ENCODE results near the gene PLXNA4. TPM values are rescaled to one million over a fixed set of nuclear protein-coding genes. Genes with fewer than 3 reads are reported as not detected.

The PLXNA4 gene
- total and polyA plus RNA-seq, 2 donors (not counting 1 experiment from before 2014, with no cell fraction given): not detected

DNA sequence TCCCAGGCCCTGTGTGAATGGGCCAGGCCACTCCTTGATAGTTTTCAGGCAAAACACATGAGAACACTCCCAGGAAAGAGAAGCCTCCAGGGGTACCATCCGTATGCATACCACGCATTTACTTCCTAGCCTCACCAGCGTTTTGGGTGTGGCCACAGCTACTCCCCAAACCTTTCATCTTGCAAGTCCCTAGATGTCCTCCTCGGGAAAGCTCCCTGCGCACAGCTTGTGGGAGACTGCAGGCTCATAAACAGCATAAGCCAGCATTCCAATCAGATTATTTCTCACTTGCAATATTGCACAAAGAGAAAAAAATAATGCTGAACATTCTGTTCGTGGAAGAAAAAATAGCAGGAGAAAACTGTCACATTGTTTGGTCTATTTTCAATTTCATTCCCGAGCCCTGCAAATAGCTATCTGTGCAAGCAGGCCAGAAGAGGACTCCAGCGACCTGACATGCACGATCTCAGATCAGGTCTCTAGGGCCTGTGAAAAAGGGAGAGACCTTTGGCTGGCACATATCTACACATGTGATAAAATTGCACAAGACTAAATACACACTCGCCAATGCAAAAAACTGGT lies 175.6 kb downstream of the PLXNA4 start:
- DNase-seq: no peak
- Mint-ChIP-seq H3K4me1 (no peaks in the 10 kb centered on the region), H3K27ac (no peak overlapping the region), H3K9me3 (ENCODE audit: insufficient read depth) (peaks cover 3% of the 10 kb centered on the region), H3K27me3 (no peaks in the 10 kb centered on the region), H3K4me3 (no peak overlapping the region)
- Histone ChIP-seq H3K4me2 (replicated peaks; ENCODE audit: low read depth, low read length, poor library complexity, severe bottlenecking) (no peak overlapping the region), H3K27ac (ENCODE audit: low read length in 2 of 2) (no peak overlapping the region), H3K4me3 (ENCODE audit: control extremely low read depth in 1 of 5, extremely low read depth in 1 of 5, insufficient read depth in 1 of 5, low read depth in 2 of 5, low read length in 4 of 5) (no peak overlapping the region), H2AFZ (ENCODE audit: insufficient read depth, low read depth, low read length, poor library complexity, severe bottlenecking) (no peak overlapping the region), H3K79me2 (ENCODE audit: control insufficient read depth, insufficient read depth, low read length) (no peaks in the 10 kb centered on the region), H3K4me1 (ENCODE audit: control insufficient read depth in 2 of 2, insufficient read depth in 2 of 2, low read length in 2 of 2) (no peaks in the 10 kb centered on the region), H3K36me3 (replicated peaks in 1 of 2; ENCODE audit: control extremely low read depth in 1 of 2, control insufficient read depth in 1 of 2, extremely low read depth in 1 of 2, insufficient read depth in 2 of 2, low read length in 1 of 2) (no peaks in the 10 kb centered on the region), H3K9me3 (ENCODE audit: control extremely low read depth in 1 of 3, control insufficient read depth in 2 of 3, insufficient read depth in 1 of 3, low read length in 2 of 3) (peaks cover 0 to 4% (median 0%) of the 10 kb centered on the region in 3 donors), H4K20me1 (ENCODE audit: control insufficient read depth, insufficient read depth, low read length, poor library complexity, severe bottlenecking) (no peaks in the 10 kb centered on the region), H3K9ac (ENCODE audit: low read length) (no peak overlapping the region), H3K27me3 (replicated peaks in 1 of 4; ENCODE audit: control extremely low read depth in 1 of 4, control insufficient read depth in 3 of 4, insufficient read depth in 4 of 4, low read length in 3 of 4) (no peaks in the 10 kb centered on the region)
- ChIA-PET CTCF (no interaction called here), POLR2A (no interaction called here)
- intact Hi-C loops (cut with micrococcal nuclease): no loop called here
- no peak for ATAC-seq (ENCODE audit: low read depth)
- WGBS (ENCODE audit: insufficient coverage): 97% methylated on average over 9 of the region's 10 CpGs
- TF ChIP-seq EZH2 (IDR thresholded peaks at IDR 0.05; ENCODE audit: borderline replicate concordance, insufficient read depth, low read depth, low read length, poor library complexity, severe bottlenecking): no peak
- TF ChIP-seq, protein P1, sequence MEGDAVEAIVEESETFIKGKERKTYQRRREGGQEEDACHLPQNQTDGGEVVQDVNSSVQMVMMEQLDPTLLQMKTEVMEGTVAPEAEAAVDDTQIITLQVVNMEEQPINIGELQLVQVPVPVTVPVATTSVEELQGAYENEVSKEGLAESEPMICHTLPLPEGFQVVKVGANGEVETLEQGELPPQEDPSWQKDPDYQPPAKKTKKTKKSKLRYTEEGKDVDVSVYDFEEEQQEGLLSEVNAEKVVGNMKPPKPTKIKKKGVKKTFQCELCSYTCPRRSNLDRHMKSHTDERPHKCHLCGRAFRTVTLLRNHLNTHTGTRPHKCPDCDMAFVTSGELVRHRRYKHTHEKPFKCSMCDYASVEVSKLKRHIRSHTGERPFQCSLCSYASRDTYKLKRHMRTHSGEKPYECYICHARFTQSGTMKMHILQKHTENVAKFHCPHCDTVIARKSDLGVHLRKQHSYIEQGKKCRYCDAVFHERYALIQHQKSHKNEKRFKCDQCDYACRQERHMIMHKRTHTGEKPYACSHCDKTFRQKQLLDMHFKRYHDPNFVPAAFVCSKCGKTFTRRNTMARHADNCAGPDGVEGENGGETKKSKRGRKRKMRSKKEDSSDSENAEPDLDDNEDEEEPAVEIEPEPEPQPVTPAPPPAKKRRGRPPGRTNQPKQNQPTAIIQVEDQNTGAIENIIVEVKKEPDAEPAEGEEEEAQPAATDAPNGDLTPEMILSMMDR (IDR thresholded peaks at IDR 0.05): no peak

DNA sequence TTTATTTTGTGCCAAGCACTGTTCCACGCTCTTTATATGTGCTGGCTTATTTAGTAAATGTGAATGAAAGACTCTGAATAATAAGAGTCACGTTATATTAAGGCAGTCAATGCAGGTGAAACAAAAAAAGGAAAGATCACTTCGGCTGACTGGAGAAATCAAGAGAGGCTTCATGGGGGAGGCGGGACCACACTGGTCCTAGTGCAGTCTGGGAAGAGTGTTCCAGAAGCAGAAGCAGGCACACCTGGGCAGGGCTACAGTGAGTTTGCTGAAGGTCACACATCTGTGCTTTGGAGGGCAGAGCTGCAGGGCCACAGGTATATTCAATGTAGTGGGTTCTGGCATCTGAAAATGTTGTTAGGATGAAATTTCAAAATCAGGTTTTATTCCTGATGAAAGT lies 176.9 kb downstream of the PLXNA4 start:
- H4K20me1 ChIP-seq (ENCODE audit: control insufficient read depth, insufficient read depth, low read length, poor library complexity, severe bottlenecking): no peaks in the 10 kb centered on the region
- peaks cover 0 to 4% (median 0%) of the 10 kb centered on the region in 3 donors for H3K9me3 ChIP-seq (ENCODE audit: control extremely low read depth in 1 of 3, control insufficient read depth in 2 of 3, insufficient read depth in 1 of 3, low read length in 2 of 3)
- no peak overlapping the region for H3K9ac ChIP-seq (ENCODE audit: low read length)
- no peak overlapping the region for H3K27ac Mint-ChIP-seq
- H2AFZ ChIP-seq (ENCODE audit: insufficient read depth, low read depth, low read length, poor library complexity, severe bottlenecking): no peak overlapping the region
- no peak for ATAC-seq (ENCODE audit: low read depth)
- POLR2A ChIA-PET: no interaction called here
- no peak for DNase-seq
- H3K27me3 ChIP-seq (replicated peaks in 1 of 4; ENCODE audit: control extremely low read depth in 1 of 4, control insufficient read depth in 3 of 4, insufficient read depth in 4 of 4, low read length in 3 of 4): no peaks in the 10 kb centered on the region
- H3K27ac ChIP-seq (ENCODE audit: low read length in 2 of 2): no peak overlapping the region
- CTCF ChIA-PET: no interaction called here
- no peaks in the 10 kb centered on the region for H3K27me3 Mint-ChIP-seq
- 93% methylated on average over 4 of the region's 4 CpGs for WGBS (ENCODE audit: insufficient coverage)
- TF ChIP-seq, protein P1 (IDR thresholded peaks at IDR 0.05): no peak
- TF ChIP-seq EZH2 (IDR thresholded peaks at IDR 0.05; ENCODE audit: borderline replicate concordance, insufficient read depth, low read depth, low read length, poor library complexity, severe bottlenecking): no peak
- H3K4me1 Mint-ChIP-seq: no peaks in the 10 kb centered on the region
- no peak overlapping the region for H3K4me3 ChIP-seq (ENCODE audit: control extremely low read depth in 1 of 5, extremely low read depth in 1 of 5, insufficient read depth in 1 of 5, low read depth in 2 of 5, low read length in 4 of 5)
- no peaks in the 10 kb centered on the region for H3K4me1 ChIP-seq (ENCODE audit: control insufficient read depth in 2 of 2, insufficient read depth in 2 of 2, low read length in 2 of 2)
- no peak overlapping the region for H3K4me3 Mint-ChIP-seq
- intact Hi-C loops (cut with micrococcal nuclease): no loop called here
- H3K79me2 ChIP-seq (ENCODE audit: control insufficient read depth, insufficient read depth, low read length): no peaks in the 10 kb centered on the region
- H3K36me3 ChIP-seq (replicated peaks in 1 of 2; ENCODE audit: control extremely low read depth in 1 of 2, control insufficient read depth in 1 of 2, extremely low read depth in 1 of 2, insufficient read depth in 2 of 2, low read length in 1 of 2): no peaks in the 10 kb centered on the region
- H3K4me2 ChIP-seq (replicated peaks; ENCODE audit: low read depth, low read length, poor library complexity, severe bottlenecking): no peak overlapping the region
- H3K9me3 Mint-ChIP-seq (ENCODE audit: insufficient read depth): peaks cover 3% of the 10 kb centered on the region

Data from B cell (primary cell).